ENCODE results near the gene EVA1A. TPM values are rescaled to one million over a fixed set of nuclear protein-coding genes. Genes with fewer than 3 reads are reported as not detected.

EVA1A gene
- total and polyA plus RNA-seq, 2 experiments from 2014 or later, result 4.6 to 7.9 TPM

GRCh38 chr2:75503048-75503607, 57.6 kb downstream of the EVA1A start:
- no peak overlapping the region for H2AFZ ChIP-seq
- DNase-seq (ENCODE audit: low spot score), result no peak
- Mint-ChIP-seq H3K4me3 (no peak overlapping the region), H3K36me3 (ENCODE audit: low read depth) (peaks cover 18% of the 10 kb centered on the region), H3K27me3 (ENCODE audit: insufficient read depth, low read depth, poor library complexity) (peaks cover 2% of the 10 kb centered on the region), H3K4me1 (peaks cover 3% of the 10 kb centered on the region; the same call in 2 of the 3 replicates), H3K9me3 (peaks cover 11% of the 10 kb centered on the region; the same call in 2 of the 3 replicates), H3K27ac (no peak overlapping the region)
- peaks cover 7% of the 10 kb centered on the region; the same call in 1 of the 2 replicates for H3K9me2 ChIP-seq (ENCODE audit: insufficient read depth)
- H3K4me3 ChIP-seq, result no peak overlapping the region
- TF ChIP-seq ZNF114 (CRISPR knock-in tag; IDR thresholded peaks at IDR 0.05) (no peak), EZH2 (IDR thresholded peaks at IDR 0.05; ENCODE audit: low read depth, unreplicated experiment) (no peak), JUNB (IDR thresholded peaks at IDR 0.05; ENCODE audit: unreplicated experiment) (no peak), STAT1 (IDR thresholded peaks at IDR 0.05; ENCODE audit: unreplicated experiment) (no peak), CTCF (conservative IDR thresholded peaks at IDR 0.05; ENCODE audit: low read depth in 2 of 2) (no peak), REST (IDR thresholded peaks at IDR 0.05; ENCODE audit: unreplicated experiment) (no peak), ZNF331 (CRISPR knock-in tag; IDR thresholded peaks at IDR 0.05; ENCODE audit: low read depth) (no peak), EZH2phosphoT487 (IDR thresholded peaks at IDR 0.05; ENCODE audit: unreplicated experiment) (no peak)
- no peaks in the 10 kb centered on the region; the same call in 1 of the 2 replicates for H3K36me3 ChIP-seq (ENCODE audit: insufficient read depth)
- no peaks in the 10 kb centered on the region for H4K20me1 ChIP-seq (replicated peaks; ENCODE audit: insufficient read depth)
- ATAC-seq, result no peak
- no peaks in the 10 kb centered on the region for H3K79me2 ChIP-seq (replicated peaks; ENCODE audit: insufficient read depth)
- no peaks in the 10 kb centered on the region for H3K27me3 ChIP-seq (ENCODE audit: insufficient read depth)
- no peaks in the 10 kb centered on the region for H3F3A ChIP-seq (replicated peaks; ENCODE audit: low read depth)
- no peak overlapping the region for H3K4me2 ChIP-seq
- no peak overlapping the region for H3K27ac ChIP-seq (ENCODE audit: low read depth)
- no peaks in the 10 kb centered on the region for H3K4me1 ChIP-seq (ENCODE audit: insufficient read depth)

GRCh38 chr2:75500633-75501032, 60.1 kb downstream of the EVA1A start:
- peaks cover 2% of the 10 kb centered on the region for H3K27me3 Mint-ChIP-seq (ENCODE audit: insufficient read depth, low read depth, poor library complexity)
- H3K4me3 Mint-ChIP-seq, result no peak overlapping the region
- no peaks in the 10 kb centered on the region for H3F3A ChIP-seq (replicated peaks; ENCODE audit: low read depth)
- no peak overlapping the region for H3K4me3 ChIP-seq
- H3K9me2 ChIP-seq (ENCODE audit: insufficient read depth), result 0 out of 2 replicates have a peak, but pooled peaks cover 7% of the 10 kb centered on the region
- H3K9me3 Mint-ChIP-seq, result no peaks in the 10 kb centered on the region; the same call in 2 of the 3 replicates
- no peaks in the 10 kb centered on the region for H3K27me3 ChIP-seq (ENCODE audit: insufficient read depth)
- no peaks in the 10 kb centered on the region for H3K79me2 ChIP-seq (replicated peaks; ENCODE audit: insufficient read depth)
- no peak for TF ChIP-seq ZNF331 (CRISPR knock-in tag; IDR thresholded peaks at IDR 0.05; ENCODE audit: low read depth)
- no peak for TF ChIP-seq ETS1 (IDR thresholded peaks at IDR 0.05)
- no peak for TF ChIP-seq REST (IDR thresholded peaks at IDR 0.05; ENCODE audit: unreplicated experiment)
- no peak for TF ChIP-seq ZNF114 (CRISPR knock-in tag; IDR thresholded peaks at IDR 0.05)
- H3K36me3 Mint-ChIP-seq (ENCODE audit: low read depth), result no peaks in the 10 kb centered on the region
- H3K36me3 ChIP-seq (ENCODE audit: insufficient read depth), result no peaks in the 10 kb centered on the region; the same call in 1 of the 2 replicates
- no peak overlapping the region for H3K27ac Mint-ChIP-seq
- ATAC-seq, result no peak
- no peak overlapping the region for H3K4me2 ChIP-seq
- H3K4me1 ChIP-seq (ENCODE audit: insufficient read depth), result peaks cover 4% of the 10 kb centered on the region
- no peak overlapping the region for H2AFZ ChIP-seq
- H4K20me1 ChIP-seq (replicated peaks; ENCODE audit: insufficient read depth), result no peaks in the 10 kb centered on the region
- peaks cover 5% of the 10 kb centered on the region; the same call in 2 of the 3 replicates for H3K4me1 Mint-ChIP-seq
- H3K27ac ChIP-seq (ENCODE audit: low read depth), result no peak overlapping the region
- no peak for DNase-seq (ENCODE audit: low spot score)
